ENCODE measurements around the gene ITM2B.

Gene ITM2B

DNA sequence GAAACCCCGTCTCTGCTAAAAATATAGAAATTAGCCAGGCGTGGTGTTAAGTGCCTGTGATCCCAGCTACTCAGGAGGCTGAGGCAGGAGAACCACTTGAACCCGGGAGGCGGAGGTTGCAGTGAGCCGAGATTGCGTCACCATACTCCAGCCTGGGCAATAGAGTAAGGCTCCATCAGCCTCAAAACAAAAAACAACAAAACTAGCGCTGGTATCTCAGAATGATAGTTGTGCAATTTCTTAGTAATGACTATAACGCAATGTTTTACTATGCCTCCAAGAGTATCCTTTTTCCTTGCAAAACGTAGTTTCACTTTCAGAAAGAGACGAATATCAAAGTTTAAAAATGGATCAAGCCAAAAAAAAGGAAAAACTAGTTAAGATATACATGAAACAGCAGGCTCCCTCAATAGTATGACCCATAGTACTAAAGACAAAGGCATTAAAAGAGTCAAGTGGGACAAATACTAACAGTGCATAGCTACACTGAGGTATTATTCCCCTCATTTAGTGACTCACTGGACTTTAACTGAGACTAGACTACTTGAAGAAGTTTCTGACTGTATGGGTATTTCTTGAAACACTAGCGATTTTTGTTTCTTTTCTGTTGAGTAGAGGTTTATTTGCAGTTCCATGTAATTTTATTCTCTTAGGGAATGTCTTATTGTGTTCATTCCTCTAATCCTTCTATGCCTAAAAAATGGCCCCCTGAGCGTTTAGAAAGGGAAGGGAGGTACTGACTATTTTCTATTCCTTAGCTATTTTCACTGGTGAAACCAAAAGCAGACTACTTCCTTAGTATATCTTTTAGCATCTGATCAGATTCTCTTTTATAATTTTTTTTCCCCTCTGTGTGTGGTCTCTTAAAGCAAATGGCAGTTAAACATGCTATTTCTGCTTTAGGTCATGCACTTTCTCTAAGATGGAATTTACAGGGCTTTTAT is 10.4 kb upstream of the ITM2B start:
- in situ Hi-C loops (cut with MboI; ENCODE audit: low sequenced_read_pairs), result no loop called here

DNA sequence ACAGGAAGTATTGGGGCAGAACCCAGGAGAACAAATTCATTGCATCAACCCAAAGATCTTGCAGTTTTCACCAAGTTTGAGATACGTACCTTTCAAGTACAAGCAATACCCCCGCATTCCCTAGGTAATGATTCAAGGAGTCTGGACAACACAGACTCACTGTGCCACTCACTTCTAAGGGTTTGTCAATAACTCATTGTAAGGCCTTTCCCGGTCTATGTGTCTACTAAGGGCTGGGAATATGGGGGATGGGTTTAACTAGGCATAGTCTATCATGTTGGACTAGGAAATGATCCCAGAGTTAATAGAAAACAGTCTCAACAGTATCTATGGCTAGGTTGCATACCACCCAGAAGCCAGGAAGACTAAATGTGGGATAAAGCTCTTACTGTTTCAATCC is 8.3 kb upstream of the ITM2B start:
- in situ Hi-C loops (cut with MboI; ENCODE audit: low sequenced_read_pairs), result no loop called here

DNA sequence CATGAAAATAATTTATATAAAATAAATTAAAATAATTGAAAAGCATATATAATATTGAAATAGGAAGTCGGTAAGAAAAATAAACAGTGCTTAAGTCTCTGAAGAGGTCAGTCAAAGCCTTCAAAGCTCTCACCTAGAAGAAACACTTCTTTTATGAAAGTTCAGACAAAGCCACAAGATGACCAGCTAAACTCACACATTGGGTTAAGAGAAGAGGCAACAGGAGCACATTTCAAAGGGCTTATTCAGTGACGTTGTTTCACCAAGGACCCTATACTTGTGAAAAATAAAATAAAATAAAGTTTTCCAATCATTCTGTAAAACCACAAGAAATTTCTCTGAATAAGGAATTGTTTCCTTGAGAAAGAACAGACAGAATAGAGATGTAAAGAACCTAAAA is 2.5 kb upstream of the ITM2B start:
- in situ Hi-C loops (cut with MboI; ENCODE audit: low sequenced_read_pairs), result loop anchor here (10.0 kb wide), 1 partner anchor 106 kb away; no protein-coding TSS in a partner anchor

DNA sequence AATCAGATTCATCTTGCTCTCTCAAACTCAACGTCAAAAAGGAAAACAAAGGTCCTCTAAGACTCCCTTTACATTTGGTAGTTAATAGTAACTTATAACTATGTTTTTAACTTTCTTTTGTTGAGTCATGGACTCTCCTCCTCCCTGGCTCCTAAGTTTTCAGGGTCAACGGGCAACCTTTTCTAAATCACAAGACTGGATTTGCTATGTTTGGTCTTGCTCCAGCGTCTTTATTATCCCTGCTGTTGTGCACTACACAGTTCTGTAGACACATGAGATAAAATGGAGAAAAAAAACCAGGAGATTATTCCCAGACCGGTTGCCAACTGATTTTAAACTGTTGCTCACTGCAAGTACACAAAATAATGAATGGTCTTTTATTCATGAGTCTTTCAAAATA is 1.9 kb upstream of the ITM2B start:
- in situ Hi-C loops (cut with MboI; ENCODE audit: low sequenced_read_pairs), result loop anchor here (10.0 kb wide), 1 partner anchor 106 kb away; no protein-coding TSS in a partner anchor

DNA sequence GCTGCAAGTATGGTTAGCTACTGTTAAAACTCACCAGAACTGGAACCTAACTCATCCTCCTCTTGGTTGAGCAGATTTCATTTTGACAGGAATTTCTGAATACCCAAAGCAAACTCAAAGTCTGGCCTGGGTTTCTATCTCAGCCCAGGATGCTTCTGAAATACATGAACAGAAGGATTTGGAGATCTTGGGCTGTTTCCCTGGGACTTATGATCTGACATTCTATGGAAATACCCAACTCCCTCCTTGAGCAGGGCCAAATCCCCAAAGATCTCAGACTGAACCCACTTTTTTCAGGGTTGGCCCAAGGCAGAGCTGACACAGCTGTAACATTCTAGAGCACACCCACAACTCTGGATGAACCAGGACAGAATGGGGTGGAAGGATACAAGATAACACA is 1.1 kb upstream of the ITM2B start:
- in situ Hi-C loops (cut with MboI; ENCODE audit: low sequenced_read_pairs), result loop anchor here (10.0 kb wide), 1 partner anchor 107 kb away; no protein-coding TSS in a partner anchor

- in situ Hi-C loops (cut with MboI; ENCODE audit: low sequenced_read_pairs), result loop anchor here (10.0 kb wide), 1 partner anchor 108 kb away; no protein-coding TSS in a partner anchor
Observed at GRCh38 chr13:48232420-48233045, 473 bp upstream of the ITM2B start.

DNA sequence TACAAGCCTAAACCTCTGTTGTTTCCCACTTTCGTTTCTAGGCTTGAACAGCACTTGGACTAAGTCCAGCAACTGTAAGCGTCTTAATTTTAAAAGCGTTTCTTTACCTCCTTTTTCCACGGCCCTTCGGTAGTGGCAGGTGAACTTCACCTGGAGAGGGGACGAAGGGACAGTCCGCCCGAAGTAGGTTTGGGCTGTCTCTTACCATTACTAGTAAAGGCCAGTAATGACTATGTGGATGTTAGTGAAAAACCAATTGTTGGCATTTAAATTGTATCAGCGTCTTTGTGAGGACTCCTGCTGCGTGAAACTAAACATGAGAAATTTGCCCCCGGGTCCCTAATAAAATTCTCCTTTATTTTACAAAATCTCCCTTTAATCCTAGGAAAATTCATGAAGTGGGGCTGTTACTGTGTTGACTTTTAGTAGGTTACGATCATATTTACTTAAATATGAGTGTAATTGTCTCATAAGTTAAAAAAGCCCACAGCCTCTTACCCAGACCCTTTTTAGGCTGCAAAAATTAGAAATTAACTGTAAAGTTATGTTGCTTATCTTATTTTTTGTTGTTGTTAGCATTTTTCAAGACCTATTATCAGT is 983 bp downstream of the ITM2B start:
- in situ Hi-C loops (cut with MboI; ENCODE audit: low sequenced_read_pairs), result loop anchor here (10.0 kb wide), 1 partner anchor 109 kb away; no protein-coding TSS in a partner anchor

DNA sequence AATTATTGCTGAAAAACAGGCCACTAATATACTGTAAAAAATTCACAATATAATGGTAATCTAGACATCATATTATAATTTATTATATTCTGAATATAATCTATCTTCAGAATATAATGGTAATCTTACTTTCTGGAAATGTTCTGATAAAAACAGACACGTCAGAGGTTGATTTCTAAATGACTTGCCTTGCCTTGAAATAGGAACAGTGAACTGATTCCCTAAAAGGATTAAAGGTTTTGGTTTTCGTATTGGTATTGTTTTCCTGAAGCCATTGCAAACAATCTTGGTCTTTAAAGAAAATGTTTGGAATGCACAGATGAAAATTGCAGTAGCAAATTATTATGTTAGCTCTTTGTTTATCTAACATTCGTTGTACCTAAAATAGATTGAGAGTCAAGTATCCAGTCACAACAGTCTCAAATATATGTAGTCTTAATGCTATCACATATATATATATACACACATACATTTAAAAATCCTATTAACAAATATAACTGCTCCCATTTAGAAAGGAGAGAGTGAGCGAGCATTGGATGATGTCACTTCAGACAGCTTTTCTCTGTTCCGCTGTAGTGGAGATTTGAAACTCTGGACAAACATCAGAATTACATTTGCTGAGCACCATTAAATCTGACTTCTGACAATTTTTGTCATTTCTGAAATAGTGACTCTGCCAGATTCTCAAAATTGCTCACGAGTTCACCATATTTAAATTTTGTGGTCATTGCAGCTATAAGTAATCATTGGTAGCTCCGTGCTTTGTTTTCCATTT is 1.7 kb downstream of the ITM2B start:
- in situ Hi-C loops (cut with MboI; ENCODE audit: low sequenced_read_pairs), result loop anchor here (10.0 kb wide), 1 partner anchor 110 kb away; no protein-coding TSS in a partner anchor

GRCh38 chr13:48235341-48236135 is 2.5 kb downstream of the ITM2B start:
- in situ Hi-C loops (cut with MboI; ENCODE audit: low sequenced_read_pairs), result loop anchor here (10.0 kb wide), 1 partner anchor 111 kb away; no protein-coding TSS in a partner anchor

DNA sequence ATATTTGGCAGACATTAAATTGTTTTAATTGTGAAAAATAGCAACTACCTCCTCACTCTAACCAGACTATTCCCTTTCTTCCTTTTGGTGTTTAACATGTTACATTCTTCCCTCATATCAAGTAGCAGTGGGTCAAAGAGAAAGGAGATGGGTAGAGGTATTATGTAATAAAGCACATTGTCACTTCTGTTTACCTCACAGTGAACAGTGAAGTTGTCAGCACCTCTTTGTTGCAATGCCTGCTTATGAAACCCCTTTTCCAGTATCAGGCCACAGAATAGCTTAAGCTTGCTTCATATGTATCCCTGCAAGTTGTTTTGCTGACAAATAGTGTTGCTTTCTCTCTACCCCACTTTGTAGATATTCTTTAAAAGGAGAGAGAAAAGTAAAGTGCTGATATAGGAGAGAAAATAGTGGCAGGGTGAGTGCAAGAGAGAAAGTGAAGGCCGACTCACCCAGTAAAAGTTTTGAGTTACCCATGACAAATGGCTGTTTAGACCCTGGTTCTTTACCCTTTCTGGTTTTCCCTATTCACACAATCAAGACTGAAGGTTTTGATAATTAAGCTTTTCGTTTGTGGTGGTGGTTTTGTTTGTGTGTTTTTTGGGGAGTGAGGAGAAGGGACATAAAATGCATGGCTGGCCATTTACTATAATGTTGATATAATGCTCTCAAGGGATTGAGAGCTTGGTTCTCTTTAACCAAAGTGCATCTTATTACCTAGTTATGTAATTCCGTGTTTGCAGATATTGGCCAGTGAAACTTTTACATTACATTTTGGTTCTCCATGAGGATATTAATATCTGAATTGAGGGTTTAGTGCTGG is 3.7 kb downstream of the ITM2B start:
- in situ Hi-C loops (cut with MboI; ENCODE audit: low sequenced_read_pairs), result loop anchor here (10.0 kb wide), 1 partner anchor 112 kb away; no protein-coding TSS in a partner anchor

DNA sequence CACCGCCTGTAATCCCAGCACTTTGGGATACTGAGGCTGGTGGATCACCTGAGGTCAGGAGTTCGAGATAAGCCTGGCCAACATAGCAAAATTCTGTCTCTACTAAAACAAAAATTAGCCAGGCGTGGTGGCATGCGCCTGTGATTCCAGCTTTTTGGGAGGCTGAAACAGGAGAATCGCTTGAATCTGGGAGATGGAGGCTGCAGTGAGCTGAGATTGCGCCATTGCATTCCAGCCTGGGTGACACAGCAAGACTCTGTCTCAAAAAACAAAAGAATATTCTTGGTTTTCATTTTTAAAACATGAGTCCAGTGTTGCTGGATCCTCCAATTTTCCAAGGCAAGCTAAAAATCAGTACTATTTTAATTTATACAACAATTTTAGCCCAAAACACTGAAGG is 6.4 kb downstream of the ITM2B start:
- in situ Hi-C loops (cut with MboI; ENCODE audit: low sequenced_read_pairs), result loop anchor here (10.0 kb wide), 1 partner anchor 115 kb away; no protein-coding TSS in a partner anchor

DNA sequence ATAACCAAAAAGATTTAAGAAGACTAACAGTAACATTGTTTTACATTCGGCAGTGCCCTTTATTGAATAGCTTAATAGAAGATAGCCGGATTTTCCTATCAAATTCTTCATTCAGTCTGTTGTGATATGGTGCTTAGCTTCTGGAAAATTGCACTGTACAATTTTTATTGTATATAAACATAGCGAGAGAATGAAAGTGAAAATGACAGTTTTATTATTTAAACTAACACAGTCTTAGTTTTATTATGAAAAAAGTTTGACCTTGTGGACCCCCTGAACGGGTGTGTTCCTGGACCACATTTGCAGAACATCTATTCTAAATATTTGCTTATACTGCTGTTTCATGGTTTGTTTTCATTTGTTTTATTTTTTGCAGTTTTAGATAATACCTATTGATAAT is 8.6 kb downstream of the ITM2B start:
- in situ Hi-C loops (cut with MboI; ENCODE audit: low sequenced_read_pairs), result no loop called here

DNA sequence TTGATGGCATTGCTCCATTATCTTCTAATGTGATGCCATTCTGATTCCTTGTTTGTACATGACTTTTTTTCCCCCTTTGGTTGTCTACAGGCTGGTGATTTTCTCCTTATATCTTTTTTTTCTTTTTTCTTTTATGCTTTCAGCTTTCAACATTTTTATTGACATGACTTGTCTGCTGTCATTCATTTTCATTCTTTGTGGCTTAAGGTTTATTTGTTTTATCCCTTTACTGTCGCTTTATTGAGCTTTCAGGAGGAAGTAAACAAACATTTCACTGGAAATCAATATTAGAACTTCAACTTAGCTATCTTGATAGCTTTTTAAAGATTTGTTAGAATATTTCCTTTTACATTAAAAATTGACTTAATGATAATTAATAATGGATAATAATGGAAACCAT is 9.7 kb downstream of the ITM2B start:
- in situ Hi-C loops (cut with MboI; ENCODE audit: low sequenced_read_pairs), result no loop called here

DNA sequence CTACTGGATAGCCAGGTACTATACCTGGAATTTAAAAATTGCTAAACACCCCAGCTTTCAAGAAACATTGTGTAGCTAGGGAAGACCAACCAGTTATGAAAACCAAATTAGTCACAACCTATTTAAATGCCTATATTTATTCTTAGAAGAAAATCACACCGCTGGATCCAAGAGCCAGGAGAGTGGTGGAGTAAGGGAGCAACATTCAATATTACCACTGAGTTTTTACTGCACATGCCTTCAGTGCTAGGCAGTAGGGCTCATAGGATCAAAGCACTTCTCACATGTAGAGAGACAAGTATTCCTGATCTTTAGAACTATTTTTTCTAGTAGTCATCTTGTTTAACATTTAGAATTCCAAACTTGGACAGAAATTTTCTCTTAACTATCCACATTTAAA is 11.2 kb downstream of the ITM2B start:
- in situ Hi-C loops (cut with MboI; ENCODE audit: low sequenced_read_pairs), result no loop called here

DNA sequence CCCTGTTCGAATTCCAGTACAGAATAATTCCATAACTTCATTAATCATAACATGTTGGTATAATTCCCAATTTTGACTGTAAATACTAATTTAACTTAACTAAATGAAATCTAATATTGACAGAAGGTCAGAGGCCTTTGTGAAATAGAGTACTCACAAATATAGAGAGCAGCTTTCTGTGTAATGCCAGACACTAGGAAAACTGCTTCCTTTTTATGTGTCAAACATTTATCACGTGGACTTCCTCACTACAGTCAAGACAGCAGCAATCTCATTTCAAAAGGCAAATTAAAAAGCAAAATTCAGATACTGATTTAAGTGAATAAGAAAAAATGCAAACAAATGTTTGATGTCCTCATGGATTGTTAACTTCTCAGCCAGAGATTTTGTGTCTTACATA is 13.1 kb downstream of the ITM2B start:
- in situ Hi-C loops (cut with MboI; ENCODE audit: low sequenced_read_pairs), result no loop called here

GRCh38 chr13:48249018-48249417 is 16.0 kb downstream of the ITM2B start:
- in situ Hi-C loops (cut with MboI; ENCODE audit: low sequenced_read_pairs), result no loop called here

- in situ Hi-C loops (cut with MboI; ENCODE audit: low sequenced_read_pairs), result no loop called here
Observed at GRCh38 chr13:48251611-48252081, 18.6 kb downstream of the ITM2B start.

DNA sequence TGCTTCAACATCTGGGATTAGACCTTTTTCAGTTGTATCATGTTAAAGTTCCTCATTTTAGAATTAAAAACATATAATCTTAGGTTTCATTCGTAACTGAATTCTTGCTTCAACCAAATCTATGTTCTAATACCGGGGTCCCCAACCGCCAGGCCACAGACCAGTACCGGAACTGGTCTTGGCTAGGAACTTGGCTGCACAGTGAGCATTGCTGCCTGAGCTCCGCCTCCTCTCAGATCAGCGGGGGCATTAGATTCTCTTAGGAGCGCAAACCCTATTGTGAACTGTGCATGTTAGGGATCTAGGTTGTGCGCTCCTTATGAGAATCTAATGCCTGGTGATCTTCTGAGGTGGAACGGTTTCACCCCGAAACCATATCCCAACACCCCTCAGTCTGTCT is 19.2 kb downstream of the ITM2B start:
- in situ Hi-C loops (cut with MboI; ENCODE audit: low sequenced_read_pairs), result no loop called here

GRCh38 chr13:48253849-48254248 is 20.8 kb downstream of the ITM2B start:
- in situ Hi-C loops (cut with MboI; ENCODE audit: low sequenced_read_pairs), result no loop called here
